Measurements from ENCODE around the gene FCHSD2.
"Not testable (repeated sequence)": the region's sequence is repeated elsewhere in the genome, so short reads cannot be mapped to it uniquely, and the experiment has no call there.

DNA sequence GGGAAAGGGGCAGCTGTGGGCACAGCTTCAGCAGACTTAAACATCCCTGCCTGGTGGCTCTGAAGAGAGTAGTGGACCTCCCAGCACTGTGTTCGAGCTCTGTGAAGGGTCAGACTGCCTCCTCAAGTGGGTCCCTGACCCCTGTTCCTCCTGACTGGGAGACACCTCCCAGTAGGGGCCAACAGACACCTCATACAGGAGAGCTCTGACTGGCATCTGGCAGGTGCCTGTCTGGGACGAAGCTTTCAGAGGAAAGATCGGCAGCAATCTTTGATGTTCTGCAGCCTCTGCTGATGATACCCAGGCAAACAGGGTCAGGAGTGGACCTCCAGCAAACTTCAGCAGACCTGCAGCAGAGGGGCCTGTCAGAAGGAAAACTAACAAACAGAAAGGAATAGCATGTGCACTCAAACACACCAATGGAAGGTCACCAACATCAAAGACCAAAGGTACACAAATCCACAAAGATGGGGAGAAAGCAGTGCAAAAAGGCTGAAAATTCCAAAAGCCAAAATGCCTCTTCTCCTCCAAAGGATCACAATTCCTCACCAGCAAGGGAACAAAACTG is 80.2 kb downstream of the FCHSD2 start:
- TF ChIP-seq CTCF (IDR thresholded peaks at IDR 0.05 in 8 of 11, conservative IDR thresholded peaks at IDR 0.05 in 3 of 11); POLR2A (IDR thresholded peaks at IDR 0.05); POLR2AphosphoS5 (IDR thresholded peaks at IDR 0.05): not testable (repeated sequence)
